Measurements from ENCODE around the gene ZNF598. TPM values are rescaled to one million over a fixed set of nuclear protein-coding genes. Genes with fewer than 3 reads are reported as not detected.

The ZNF598 gene
- total RNA-seq, 1 experiment from 2014 or later = 50.4 TPM

DNA sequence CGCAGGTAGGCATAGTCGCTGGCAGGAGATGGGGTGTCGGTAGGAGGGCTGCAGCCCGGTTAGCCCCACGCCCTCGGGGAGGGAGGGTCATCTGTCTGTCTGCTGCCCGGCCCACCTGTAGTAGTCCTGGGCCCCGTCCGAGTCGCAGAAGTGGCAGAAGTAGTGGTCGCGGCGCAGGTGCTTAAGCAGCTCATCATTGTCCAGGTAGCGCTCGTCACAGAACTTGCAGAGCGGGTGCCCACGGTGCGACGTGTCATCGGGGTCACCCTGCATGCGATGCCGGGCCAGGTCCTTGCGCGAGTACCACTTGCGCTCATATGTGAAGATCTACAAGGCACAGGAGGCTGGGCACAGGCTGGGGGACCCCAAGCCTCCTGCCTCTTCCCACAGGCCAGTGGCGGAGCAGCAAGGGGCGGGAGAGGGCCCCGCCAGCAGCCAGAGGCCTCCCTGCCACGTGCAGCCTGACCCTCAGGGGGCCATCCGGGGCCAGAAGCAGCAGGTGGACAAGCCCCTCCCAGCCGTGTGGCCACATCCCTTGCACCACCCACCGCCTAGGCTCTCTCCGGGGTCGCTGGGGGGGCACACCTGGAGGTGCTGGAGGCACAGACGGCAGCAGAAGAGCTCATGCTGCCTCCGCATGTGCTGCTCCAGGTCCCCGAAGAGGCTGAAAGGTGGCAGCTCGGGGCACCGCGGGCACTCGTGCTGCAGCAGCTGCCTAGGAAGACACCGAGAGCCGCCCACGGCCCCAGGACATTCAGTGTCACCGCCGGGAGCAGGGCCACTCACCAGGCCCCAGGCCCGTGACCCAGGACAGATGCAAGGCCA is 7.0 kb downstream of the ZNF598 start:
- peaks cover 5% of the 10 kb centered on the region for H3K4me1 Mint-ChIP-seq (ENCODE audit: low read depth, unreplicated experiment)
- no TSS peak for BruUV-seq (replicated peaks)
- TF ChIP-seq, protein P1, sequence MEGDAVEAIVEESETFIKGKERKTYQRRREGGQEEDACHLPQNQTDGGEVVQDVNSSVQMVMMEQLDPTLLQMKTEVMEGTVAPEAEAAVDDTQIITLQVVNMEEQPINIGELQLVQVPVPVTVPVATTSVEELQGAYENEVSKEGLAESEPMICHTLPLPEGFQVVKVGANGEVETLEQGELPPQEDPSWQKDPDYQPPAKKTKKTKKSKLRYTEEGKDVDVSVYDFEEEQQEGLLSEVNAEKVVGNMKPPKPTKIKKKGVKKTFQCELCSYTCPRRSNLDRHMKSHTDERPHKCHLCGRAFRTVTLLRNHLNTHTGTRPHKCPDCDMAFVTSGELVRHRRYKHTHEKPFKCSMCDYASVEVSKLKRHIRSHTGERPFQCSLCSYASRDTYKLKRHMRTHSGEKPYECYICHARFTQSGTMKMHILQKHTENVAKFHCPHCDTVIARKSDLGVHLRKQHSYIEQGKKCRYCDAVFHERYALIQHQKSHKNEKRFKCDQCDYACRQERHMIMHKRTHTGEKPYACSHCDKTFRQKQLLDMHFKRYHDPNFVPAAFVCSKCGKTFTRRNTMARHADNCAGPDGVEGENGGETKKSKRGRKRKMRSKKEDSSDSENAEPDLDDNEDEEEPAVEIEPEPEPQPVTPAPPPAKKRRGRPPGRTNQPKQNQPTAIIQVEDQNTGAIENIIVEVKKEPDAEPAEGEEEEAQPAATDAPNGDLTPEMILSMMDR (IDR thresholded peaks at IDR 0.05; ENCODE audit: insufficient read depth in 1 of 2, low read depth in 1 of 2, low read length in 1 of 2, severe bottlenecking in 1 of 2, unreplicated experiment in 1 of 2) = no peak
- DNase-seq = no peak
- ChIA-PET CTCF (interaction anchor here (0.7 to 0.9 kb wide), 2 partner anchors 22 to 294 kb away, joined by 3 read pairs; partner anchors contain the start of gene NOXO1), POLR2A (interaction anchor here (0.5 kb wide), 1 partner anchor 233 kb away, joined by 9 read pairs; no protein-coding TSS in a partner anchor)
- H3K36me3 ChIP-seq (ENCODE audit: control insufficient read depth, insufficient read depth, low read length) = peaks cover 2% of the 10 kb centered on the region
- H3K27me3 ChIP-seq (replicated peaks; ENCODE audit: control insufficient read depth, insufficient read depth, low read length) = no peaks in the 10 kb centered on the region
- intact Hi-C loops (cut with micrococcal nuclease; ENCODE audit: unreplicated experiment) = no loop called here
- H3K27me3 Mint-ChIP-seq (ENCODE audit: insufficient read depth, unreplicated experiment) = no peaks in the 10 kb centered on the region
- H3K4me3 Mint-ChIP-seq (ENCODE audit: unreplicated experiment) = no peak overlapping the region
- peaks cover 62% of the 10 kb centered on the region for H3K36me3 Mint-ChIP-seq (ENCODE audit: insufficient read depth, unreplicated experiment)
- H3K4me1 ChIP-seq = peaks cover 5% of the 10 kb centered on the region; the same call in 1 of the 2 replicates
- H3K27ac Mint-ChIP-seq (ENCODE audit: unreplicated experiment) = no peak overlapping the region
- H3K9me3 Mint-ChIP-seq (ENCODE audit: unreplicated experiment) = no peaks in the 10 kb centered on the region
- H3K4me3 ChIP-seq (ENCODE audit: low read depth, low read length) = no peak overlapping the region
- H3K9me3 ChIP-seq = no peaks in the 10 kb centered on the region

DNA sequence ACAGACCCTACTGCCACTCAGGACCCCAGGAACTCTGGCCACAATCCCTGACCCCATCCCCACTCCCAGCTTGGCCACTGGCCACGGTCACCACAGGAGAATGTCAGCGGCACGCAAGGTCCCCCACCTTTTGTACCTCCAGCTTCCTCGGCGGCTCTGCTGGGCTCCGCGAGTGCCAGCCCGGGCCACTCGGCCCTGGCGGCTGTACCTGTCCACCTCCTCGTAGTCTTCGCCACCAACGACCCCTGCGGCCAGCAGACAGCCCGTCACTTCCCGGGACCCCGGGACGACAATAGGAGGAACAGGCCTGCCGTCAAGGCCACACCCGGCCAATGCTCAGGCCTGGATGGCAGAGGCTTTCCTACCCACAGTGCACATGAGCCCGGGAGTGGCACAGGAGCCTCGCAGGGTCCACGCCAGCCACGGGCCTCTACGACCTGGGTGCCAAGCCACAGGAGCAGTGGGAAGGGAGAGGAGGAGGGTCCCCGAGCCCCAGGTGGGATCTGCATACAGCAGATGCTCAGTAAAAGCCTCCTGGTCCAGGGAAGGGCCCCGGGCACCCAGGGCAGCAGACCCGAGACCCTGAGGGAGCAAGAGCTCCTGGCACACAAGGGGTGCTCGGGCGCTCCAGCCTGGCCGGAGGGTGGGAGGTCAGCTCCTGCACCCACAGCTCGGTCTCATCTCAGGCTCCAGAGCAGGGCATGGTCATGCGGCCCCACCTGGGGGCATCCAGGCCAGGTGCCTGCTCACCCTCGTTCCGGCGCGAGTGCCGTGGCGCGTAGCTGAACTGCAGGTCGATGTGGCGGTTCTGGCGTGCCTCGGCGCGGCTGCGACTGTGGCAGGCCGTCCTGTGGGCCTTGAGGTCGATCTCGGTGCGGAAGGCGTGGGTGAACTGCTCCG is 7.9 kb downstream of the ZNF598 start:
- peaks cover 59% of the 10 kb centered on the region for H3K36me3 Mint-ChIP-seq (ENCODE audit: insufficient read depth, unreplicated experiment)
- Histone ChIP-seq H3K27me3 (replicated peaks; ENCODE audit: control insufficient read depth, insufficient read depth, low read length) (no peaks in the 10 kb centered on the region), H3K4me3 (ENCODE audit: low read depth, low read length) (no peak overlapping the region), H3K9me3 (no peaks in the 10 kb centered on the region), H3K36me3 (ENCODE audit: control insufficient read depth, insufficient read depth, low read length) (peaks cover 2% of the 10 kb centered on the region), H3K4me1 (no peaks in the 10 kb centered on the region)
- peaks cover 5% of the 10 kb centered on the region for H3K4me1 Mint-ChIP-seq (ENCODE audit: low read depth, unreplicated experiment)
- no peaks in the 10 kb centered on the region for H3K27me3 Mint-ChIP-seq (ENCODE audit: insufficient read depth, unreplicated experiment)
- H3K27ac Mint-ChIP-seq (ENCODE audit: unreplicated experiment) = no peak overlapping the region
- H3K4me3 Mint-ChIP-seq (ENCODE audit: unreplicated experiment) = no peak overlapping the region
- intact Hi-C loops (cut with micrococcal nuclease; ENCODE audit: unreplicated experiment) = no loop called here
- POLR2A ChIA-PET = interaction anchor here (0.5 kb wide), 1 partner anchor 234 kb away, joined by 9 read pairs; no protein-coding TSS in a partner anchor
- no TSS peak for BruUV-seq (replicated peaks)
- H3K9me3 Mint-ChIP-seq (ENCODE audit: unreplicated experiment) = no peaks in the 10 kb centered on the region
- CTCF ChIA-PET = no interaction called here
- TF ChIP-seq, protein P1 (IDR thresholded peaks at IDR 0.05; ENCODE audit: insufficient read depth in 1 of 2, low read depth in 1 of 2, low read length in 1 of 2, severe bottlenecking in 1 of 2, unreplicated experiment in 1 of 2) = no peak
- no peak for DNase-seq

DNA sequence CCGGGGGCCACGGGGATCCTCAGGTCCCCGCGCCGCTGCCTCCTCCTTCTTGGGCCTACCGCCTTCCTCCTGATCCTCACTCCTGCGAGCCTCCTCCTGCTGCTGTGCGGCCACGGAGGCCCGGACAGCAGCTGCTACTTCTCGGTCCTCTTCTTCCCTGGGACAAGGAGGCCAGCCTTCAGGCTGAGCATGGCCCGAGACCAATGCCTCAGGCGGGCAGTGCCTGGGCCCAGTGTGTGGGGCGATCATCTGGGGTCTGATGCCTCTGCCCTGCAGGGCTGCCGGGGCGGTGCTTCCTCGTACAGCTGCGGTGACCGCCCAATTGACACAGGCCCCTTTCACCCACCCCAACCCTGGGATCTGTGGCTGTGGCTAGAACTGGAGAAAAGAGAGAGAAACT is 8.6 kb downstream of the ZNF598 start:
- no peaks in the 10 kb centered on the region for H3K27me3 Mint-ChIP-seq (ENCODE audit: insufficient read depth, unreplicated experiment)
- intact Hi-C loops (cut with micrococcal nuclease; ENCODE audit: unreplicated experiment) = no loop called here
- no peak for DNase-seq
- Histone ChIP-seq H3K4me1 (no peaks in the 10 kb centered on the region), H3K27me3 (replicated peaks; ENCODE audit: control insufficient read depth, insufficient read depth, low read length) (no peaks in the 10 kb centered on the region), H3K36me3 (ENCODE audit: control insufficient read depth, insufficient read depth, low read length) (peaks cover 2% of the 10 kb centered on the region; the same call in 1 of the 2 replicates), H3K9me3 (no peaks in the 10 kb centered on the region), H3K4me3 (ENCODE audit: low read depth, low read length) (no peak overlapping the region)
- POLR2A ChIA-PET = no interaction called here
- peaks cover 56% of the 10 kb centered on the region for H3K36me3 Mint-ChIP-seq (ENCODE audit: insufficient read depth, unreplicated experiment)
- peaks cover 3% of the 10 kb centered on the region for H3K4me1 Mint-ChIP-seq (ENCODE audit: low read depth, unreplicated experiment)
- TF ChIP-seq, protein P1 (IDR thresholded peaks at IDR 0.05; ENCODE audit: insufficient read depth in 1 of 2, low read depth in 1 of 2, low read length in 1 of 2, severe bottlenecking in 1 of 2, unreplicated experiment in 1 of 2) = no peak
- no TSS peak for BruUV-seq (replicated peaks)
- H3K9me3 Mint-ChIP-seq (ENCODE audit: unreplicated experiment) = no peaks in the 10 kb centered on the region
- CTCF ChIA-PET = no interaction called here
- no peak overlapping the region for H3K27ac Mint-ChIP-seq (ENCODE audit: unreplicated experiment)
- no peak overlapping the region for H3K4me3 Mint-ChIP-seq (ENCODE audit: unreplicated experiment)
